Thoracic aorta (tissue), 2 donors: ENCODE measurements around the gene TNF. TPM values are rescaled to one million over a fixed set of nuclear protein-coding genes. Genes with fewer than 3 reads are reported as not detected.

ENCODE experiments used
- ATAC-seq: fragments of 150-250 bp; one replicate; pipeline ENCODE4 v1.8.0; 2017; ENCODE audit warnings: low read depth; ENCODE audit not compliant: insufficient number of reproducible peaks, low FRiP score
- DNase-seq: peaks from one replicate; pipeline ENCODE4 v3.0.0-alpha.2; 2020; ENCODE audit warnings: low spot score
- H3K27ac ChIP-seq, 2 donors: fragments of 200-600 bp; sonication (generic); 1 replicate in 1 of 2; 2 replicates in 1 of 2; pipeline ENCODE4 v1.5.1; 2016; ENCODE audit warnings: mild to moderate bottlenecking in 2 of 2, moderate library complexity in 2 of 2
- H3K27me3 ChIP-seq: fragments of 200-600 bp; sonication (generic); replicated peaks from 2 replicates; pipeline ENCODE4 v1.6.0; 2016; ENCODE audit warnings: mild to moderate bottlenecking; ENCODE audit not compliant: insufficient read depth
- H3K36me3 ChIP-seq: fragments of 200-600 bp; sonication (generic); one replicate; pipeline ENCODE4 v1.5.1; 2016
- H3K4me1 ChIP-seq, 2 donors: fragments of 200-600 bp; sonication (generic); 1 replicate in 1 of 2; 2 replicates in 1 of 2; pipeline versions ENCODE4 v1.5.1 to v1.6.0; 2016; ENCODE audit warnings: low read depth in 2 of 2, mild to moderate bottlenecking in 1 of 2; ENCODE audit not compliant: control insufficient read depth in 1 of 2
- H3K4me3 ChIP-seq: fragments of 200-600 bp; sonication (generic); 2 replicates; pipeline ENCODE4 v1.5.1; 2016; ENCODE audit warnings: mild to moderate bottlenecking
- H3K9me3 ChIP-seq: fragments of 200-600 bp; sonication (generic); 2 replicates; pipeline ENCODE4 v1.5.1; 2016
- CTCF ChIP-seq: fragments of 200-600 bp; sonication (generic); IDR thresholded peaks from one replicate; pipeline ENCODE4 v1.5.1; 2019; ENCODE audit warnings: antibody characterized with exemption
- total RNA-seq, 2 donors: library from RNA; depleted of rRNA; stranded (reverse); fragments of >200 nt; gene quantifications; one replicate each; pipeline versions ENCODE4 v1.1.0 to v1.2.3, GENCODE V29; 2016

The TNF gene
- total RNA-seq, 2 donors from 2014 or later = 0.71 to 3.2 TPM

- DNase-seq (no peak), ATAC-seq (no peak)
- Histone ChIP-seq H3K4me3 (peak within 1 kb of the TSS; percentile 21), H3K4me1 (no peaks in the 10 kb centered on the region), H3K9me3 (no peaks in the 10 kb centered on the region), H3K36me3 (no peaks in the 10 kb centered on the region), H3K27me3 (no peaks in the 10 kb centered on the region), H3K27ac (no peak within 1 kb of the TSS)
- no peak for TF ChIP-seq CTCF
Measured at GRCh38 chr6:31572041-31572911, 3.1 kb upstream of the TNF start, which contains the start of gene LTA. LTA (plus strand) TSS chr6:31572289; CDS start chr6:31572743, 454 bp downstream.

- H3K4me3 ChIP-seq = no peak overlapping the region
- no peak for TF ChIP-seq CTCF
- ATAC-seq (no peak), DNase-seq (no peak)
- no peak overlapping the region for H3K27ac ChIP-seq
- H3K4me1 ChIP-seq = no peaks in the 10 kb centered on the region
- no peaks in the 10 kb centered on the region for H3K9me3 ChIP-seq
- H3K27me3 ChIP-seq = no peaks in the 10 kb centered on the region
- no peaks in the 10 kb centered on the region for H3K36me3 ChIP-seq
Measured at GRCh38 chr6:31573239-31574105, 1.9 kb upstream of the TNF start.

GRCh38 chr6:31574106-31575061, 981 bp upstream of the TNF start:
- Histone ChIP-seq H3K27ac (no peak overlapping the region), H3K4me1 (no peaks in the 10 kb centered on the region)
- ATAC-seq = no peak

GRCh38 chr6:31575952-31576685, 754 bp downstream of the TNF start:
- no peak for TF ChIP-seq CTCF
- Histone ChIP-seq H3K36me3 (no peaks in the 10 kb centered on the region), H3K4me1 (peaks cover 3 to 5% of the 10 kb centered on the region in 2 donors), H3K27ac (peak overlapping the region in 1 of 2 donors; percentile 38), H3K4me3 (peak overlapping the region; percentile 67), H3K27me3 (no peaks in the 10 kb centered on the region), H3K9me3 (no peaks in the 10 kb centered on the region)
- no peak for ATAC-seq
- no peak for DNase-seq

More at GRCh38 chr6:31574106-31575061, 981 bp upstream of the TNF start:
- Histone ChIP-seq H3K36me3 (no peaks in the 10 kb centered on the region), H3K4me3 (no peak overlapping the region), H3K9me3 (no peaks in the 10 kb centered on the region), H3K27me3 (no peaks in the 10 kb centered on the region)
- TF ChIP-seq CTCF = no peak
- no peak for DNase-seq
